ENCODE results near the gene PPP1R3A.

Gene PPP1R3A

DNA sequence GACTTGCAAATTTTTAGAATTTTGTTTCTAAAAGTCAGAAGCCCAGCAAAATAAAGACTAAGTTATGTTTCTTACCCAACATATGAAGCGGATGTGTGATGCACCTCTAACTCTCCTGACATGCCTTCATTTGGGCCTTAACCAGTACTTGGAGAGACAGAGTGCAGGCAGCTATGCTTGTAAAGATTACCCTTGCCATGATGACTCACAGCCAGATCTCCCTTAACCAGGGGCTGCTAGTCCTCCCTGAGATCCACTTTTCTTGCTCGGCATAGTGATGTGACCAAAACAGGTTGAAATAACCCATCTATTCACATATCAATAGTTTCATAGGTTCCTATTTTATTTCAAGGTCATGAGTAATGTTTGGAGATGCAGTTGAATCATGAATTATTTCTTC is 43.6 kb downstream of the PPP1R3A start:
- H3K27ac ChIP-seq (ENCODE audit: low read depth, low read length): no peak overlapping the region
- no peaks in the 10 kb centered on the region for H3K9me3 ChIP-seq (ENCODE audit: low read length)
- H3K4me3 ChIP-seq (ENCODE audit: low read depth in 1 of 2, low read length in 2 of 2): no peak overlapping the region
- no peak overlapping the region for H3K9ac ChIP-seq (ENCODE audit: low read length)
- no peaks in the 10 kb centered on the region for H3K4me1 ChIP-seq (ENCODE audit: insufficient read depth, low read length)
- H3K27me3 ChIP-seq (ENCODE audit: control insufficient read depth in 1 of 2, insufficient read depth in 2 of 2, low read length in 2 of 2): no peaks in the 10 kb centered on the region
- no peaks in the 10 kb centered on the region for H3K36me3 ChIP-seq (ENCODE audit: insufficient read depth, low read length)

DNA sequence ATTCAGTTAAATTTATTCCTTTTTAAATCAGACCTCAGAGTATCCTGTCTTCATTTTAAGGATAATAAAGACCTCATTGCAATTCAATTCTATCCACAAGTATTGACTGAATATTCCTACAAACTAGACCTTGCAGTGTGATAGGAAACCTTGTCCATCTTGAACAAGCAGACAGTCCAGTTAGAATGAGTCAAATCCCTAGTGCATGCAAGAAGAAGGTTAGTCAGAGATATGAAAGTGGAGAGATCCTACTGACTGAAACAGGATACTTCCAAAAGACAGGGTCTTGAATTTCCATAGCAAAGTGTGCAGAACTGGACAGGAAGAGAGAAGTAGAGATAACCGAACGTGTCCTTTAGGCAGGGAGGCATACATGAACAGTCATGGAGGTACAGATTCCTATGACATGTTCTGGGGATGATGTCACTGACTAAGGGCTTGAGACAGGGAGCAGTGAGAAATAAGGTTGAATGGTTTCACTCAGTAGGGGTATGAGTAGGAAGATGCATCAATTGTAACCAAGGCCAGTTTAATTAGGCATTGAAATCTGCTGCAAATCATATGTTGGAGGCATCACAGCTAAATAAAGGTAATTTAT is 45.2 kb downstream of the PPP1R3A start:
- Histone ChIP-seq H3K27me3 (ENCODE audit: control insufficient read depth in 1 of 2, insufficient read depth in 2 of 2, low read length in 2 of 2) (no peaks in the 10 kb centered on the region), H3K4me1 (ENCODE audit: insufficient read depth, low read length) (no peaks in the 10 kb centered on the region), H3K9me3 (ENCODE audit: low read length) (no peaks in the 10 kb centered on the region), H3K9ac (ENCODE audit: low read length) (no peak overlapping the region), H3K27ac (ENCODE audit: low read depth, low read length) (no peak overlapping the region), H3K36me3 (ENCODE audit: insufficient read depth, low read length) (no peaks in the 10 kb centered on the region), H3K4me3 (ENCODE audit: low read depth in 1 of 2, low read length in 2 of 2) (no peak overlapping the region)

DNA sequence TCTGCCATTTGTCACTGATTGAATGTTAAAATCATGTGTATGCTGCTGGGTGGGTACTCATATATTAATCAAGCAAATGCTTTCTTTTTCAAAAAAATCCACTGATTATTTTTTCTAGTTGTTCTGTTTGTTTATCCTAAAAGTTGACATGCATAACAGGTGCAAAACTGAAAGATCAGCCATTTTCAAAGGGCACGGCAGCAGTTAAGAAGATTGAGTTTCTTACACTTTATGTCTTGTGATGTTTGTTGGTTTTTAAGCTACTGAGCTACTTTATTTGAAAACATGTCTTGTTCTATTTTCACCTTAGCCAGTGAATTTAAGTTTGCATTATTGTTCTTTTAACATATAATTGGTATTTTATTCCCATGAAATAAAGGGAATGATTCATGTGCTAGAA is 45.8 kb downstream of the PPP1R3A start:
- no peaks in the 10 kb centered on the region for H3K27me3 ChIP-seq (ENCODE audit: control insufficient read depth in 1 of 2, insufficient read depth in 2 of 2, low read length in 2 of 2)
- no peaks in the 10 kb centered on the region for H3K9me3 ChIP-seq (ENCODE audit: low read length)
- no peaks in the 10 kb centered on the region for H3K36me3 ChIP-seq (ENCODE audit: insufficient read depth, low read length)
- H3K4me3 ChIP-seq (ENCODE audit: low read depth in 1 of 2, low read length in 2 of 2): no peak overlapping the region
- H3K27ac ChIP-seq (ENCODE audit: low read depth, low read length): no peak overlapping the region
- no peaks in the 10 kb centered on the region for H3K4me1 ChIP-seq (ENCODE audit: insufficient read depth, low read length)
- H3K9ac ChIP-seq (ENCODE audit: low read length): no peak overlapping the region

DNA sequence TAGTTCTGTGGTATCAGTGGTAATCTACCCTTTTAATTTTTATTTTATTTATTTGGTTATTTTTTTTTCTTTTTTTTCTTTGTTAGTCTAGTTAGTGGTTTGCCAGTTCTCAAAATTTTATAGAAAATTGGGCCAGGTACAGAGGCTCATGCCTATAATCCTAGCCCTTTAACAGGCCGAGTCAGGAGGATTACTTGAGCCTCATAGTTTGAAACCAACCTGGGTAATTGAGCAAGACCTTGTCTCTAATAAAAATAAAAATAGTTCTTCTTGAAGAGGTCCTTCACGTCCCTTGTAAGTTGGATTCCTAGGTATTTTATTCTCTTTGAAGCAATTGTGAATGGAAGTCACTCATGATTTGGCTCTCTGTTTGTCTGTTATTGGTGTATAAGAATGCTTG is 51.5 kb downstream of the PPP1R3A start:
- H3K27me3 ChIP-seq (ENCODE audit: control insufficient read depth in 1 of 2, insufficient read depth in 2 of 2, low read length in 2 of 2): no peaks in the 10 kb centered on the region
- no peaks in the 10 kb centered on the region for H3K9me3 ChIP-seq (ENCODE audit: low read length)
- H3K27ac ChIP-seq (ENCODE audit: low read depth, low read length): no peak overlapping the region
- no peaks in the 10 kb centered on the region for H3K36me3 ChIP-seq (ENCODE audit: insufficient read depth, low read length)
- H3K9ac ChIP-seq (ENCODE audit: low read length): no peak overlapping the region
- no peaks in the 10 kb centered on the region for H3K4me1 ChIP-seq (ENCODE audit: insufficient read depth, low read length)
- H3K4me3 ChIP-seq (ENCODE audit: low read depth in 1 of 2, low read length in 2 of 2): no peak overlapping the region

GRCh38 chr7:113856010-113856409 is 62.8 kb downstream of the PPP1R3A start:
- no peaks in the 10 kb centered on the region for H3K4me1 ChIP-seq (ENCODE audit: insufficient read depth, low read length)
- H3K9ac ChIP-seq (ENCODE audit: low read length): no peak overlapping the region
- no peaks in the 10 kb centered on the region for H3K27me3 ChIP-seq (ENCODE audit: control insufficient read depth in 1 of 2, insufficient read depth in 2 of 2, low read length in 2 of 2)
- no peaks in the 10 kb centered on the region for H3K36me3 ChIP-seq (ENCODE audit: insufficient read depth, low read length)
- no peaks in the 10 kb centered on the region for H3K9me3 ChIP-seq (ENCODE audit: low read length)
- no peak overlapping the region for H3K4me3 ChIP-seq (ENCODE audit: low read depth in 1 of 2, low read length in 2 of 2)
- no peak overlapping the region for H3K27ac ChIP-seq (ENCODE audit: low read depth, low read length)

DNA sequence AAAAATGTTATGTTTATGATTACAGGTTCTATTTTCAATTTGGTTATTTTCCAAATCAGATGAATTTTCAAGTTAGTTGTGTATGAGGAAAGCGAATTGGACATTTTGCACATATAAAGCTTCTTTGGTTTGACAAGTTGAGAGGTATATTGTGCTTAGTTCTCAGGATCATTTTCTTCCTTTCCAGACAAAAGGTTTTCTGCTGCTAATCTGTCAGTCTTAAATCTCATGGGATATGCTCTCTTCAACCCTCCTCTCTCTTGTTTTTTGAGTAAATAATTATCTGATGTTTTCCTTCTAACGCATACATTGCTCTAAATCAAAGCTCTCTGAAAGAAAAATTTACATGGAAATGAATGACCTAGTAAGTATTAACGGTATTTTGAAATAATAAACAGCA is 77.9 kb downstream of the PPP1R3A start:
- Histone ChIP-seq H3K9me3 (ENCODE audit: low read length) (no peaks in the 10 kb centered on the region), H3K27ac (ENCODE audit: low read depth, low read length) (no peak overlapping the region), H3K4me1 (ENCODE audit: insufficient read depth, low read length) (peaks cover 6% of the 10 kb centered on the region), H3K36me3 (ENCODE audit: insufficient read depth, low read length) (no peaks in the 10 kb centered on the region), H3K9ac (ENCODE audit: low read length) (no peak overlapping the region), H3K4me3 (ENCODE audit: low read depth in 1 of 2, low read length in 2 of 2) (no peak overlapping the region), H3K27me3 (ENCODE audit: control insufficient read depth in 1 of 2, insufficient read depth in 2 of 2, low read length in 2 of 2) (no peaks in the 10 kb centered on the region)

DNA sequence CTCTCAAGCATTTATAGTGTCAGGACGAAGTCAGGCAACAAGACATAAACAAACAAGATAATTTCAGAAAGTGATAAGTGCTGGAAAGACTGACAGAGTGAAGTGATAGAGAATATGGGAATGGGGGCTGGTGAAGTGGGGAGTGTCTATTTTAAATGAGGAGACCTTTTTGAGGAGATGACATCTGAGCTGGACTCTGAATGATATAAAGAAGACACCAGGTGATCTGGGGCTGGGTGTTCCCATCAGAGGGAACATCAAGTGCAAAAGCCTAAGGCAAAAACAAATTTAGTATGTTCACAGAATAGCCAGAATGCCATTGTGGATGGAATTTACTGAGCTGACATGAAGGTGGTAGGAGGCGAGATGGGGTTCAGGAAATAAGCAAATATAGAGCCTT is 83.4 kb downstream of the PPP1R3A start:
- Histone ChIP-seq H3K36me3 (ENCODE audit: insufficient read depth, low read length) (no peaks in the 10 kb centered on the region), H3K4me3 (ENCODE audit: low read depth in 1 of 2, low read length in 2 of 2) (no peak overlapping the region), H3K9me3 (ENCODE audit: low read length) (no peaks in the 10 kb centered on the region), H3K27me3 (ENCODE audit: control insufficient read depth in 1 of 2, insufficient read depth in 2 of 2, low read length in 2 of 2) (no peaks in the 10 kb centered on the region), H3K9ac (ENCODE audit: low read length) (no peak overlapping the region), H3K27ac (ENCODE audit: low read depth, low read length) (no peak overlapping the region), H3K4me1 (ENCODE audit: insufficient read depth, low read length) (peaks cover 4% of the 10 kb centered on the region)

- H3K9ac ChIP-seq (ENCODE audit: low read length): no peak overlapping the region
- no peaks in the 10 kb centered on the region for H3K9me3 ChIP-seq (ENCODE audit: low read length)
- no peaks in the 10 kb centered on the region for H3K27me3 ChIP-seq (ENCODE audit: control insufficient read depth in 1 of 2, insufficient read depth in 2 of 2, low read length in 2 of 2)
- no peaks in the 10 kb centered on the region for H3K36me3 ChIP-seq (ENCODE audit: insufficient read depth, low read length)
- H3K4me3 ChIP-seq (ENCODE audit: low read depth in 1 of 2, low read length in 2 of 2): no peak overlapping the region
- no peak overlapping the region for H3K27ac ChIP-seq (ENCODE audit: low read depth, low read length)
- H3K4me1 ChIP-seq (ENCODE audit: insufficient read depth, low read length): peaks cover 18% of the 10 kb centered on the region
Measured at GRCh38 chr7:113832196-113832745, 86.5 kb downstream of the PPP1R3A start.

DNA sequence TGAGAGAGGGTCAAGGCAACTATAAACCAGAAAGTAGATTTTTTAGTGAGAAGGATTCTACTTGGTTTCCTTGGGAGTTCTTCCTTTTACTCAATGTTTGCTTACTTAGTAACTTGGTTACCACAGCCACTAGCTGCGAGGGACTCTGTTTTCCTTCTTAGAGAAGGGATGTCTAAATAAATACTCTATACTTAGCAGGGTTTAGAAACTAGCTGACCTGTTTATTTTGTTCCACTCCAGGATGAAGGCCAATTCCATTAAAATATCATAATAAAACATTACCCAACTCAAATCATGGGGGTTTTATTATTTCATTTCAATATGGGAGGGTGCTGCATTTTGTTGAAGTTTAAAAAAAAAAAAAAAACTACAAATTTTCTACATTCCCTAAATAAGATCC is 87.3 kb downstream of the PPP1R3A start:
- no peaks in the 10 kb centered on the region for H3K9me3 ChIP-seq (ENCODE audit: low read length)
- H3K9ac ChIP-seq (ENCODE audit: low read length): no peak overlapping the region
- H3K27ac ChIP-seq (ENCODE audit: low read depth, low read length): peak overlapping the region; percentile 64
- H3K36me3 ChIP-seq (ENCODE audit: insufficient read depth, low read length): no peaks in the 10 kb centered on the region
- H3K4me3 ChIP-seq (ENCODE audit: low read depth in 1 of 2, low read length in 2 of 2): no peak overlapping the region
- no peaks in the 10 kb centered on the region for H3K27me3 ChIP-seq (ENCODE audit: control insufficient read depth in 1 of 2, insufficient read depth in 2 of 2, low read length in 2 of 2)
- peaks cover 24% of the 10 kb centered on the region for H3K4me1 ChIP-seq (ENCODE audit: insufficient read depth, low read length)

GRCh38 chr7:113828581-113828980 is 90.2 kb downstream of the PPP1R3A start:
- Histone ChIP-seq H3K27ac (ENCODE audit: low read depth, low read length) (no peak overlapping the region), H3K9ac (ENCODE audit: low read length) (no peak overlapping the region), H3K4me1 (ENCODE audit: insufficient read depth, low read length) (peaks cover 48% of the 10 kb centered on the region), H3K4me3 (ENCODE audit: low read depth in 1 of 2, low read length in 2 of 2) (no peak overlapping the region), H3K36me3 (ENCODE audit: insufficient read depth, low read length) (no peaks in the 10 kb centered on the region), H3K27me3 (ENCODE audit: control insufficient read depth in 1 of 2, insufficient read depth in 2 of 2, low read length in 2 of 2) (no peaks in the 10 kb centered on the region), H3K9me3 (ENCODE audit: low read length) (no peaks in the 10 kb centered on the region)
